ENCODE data around the gene HGF.

DNA sequence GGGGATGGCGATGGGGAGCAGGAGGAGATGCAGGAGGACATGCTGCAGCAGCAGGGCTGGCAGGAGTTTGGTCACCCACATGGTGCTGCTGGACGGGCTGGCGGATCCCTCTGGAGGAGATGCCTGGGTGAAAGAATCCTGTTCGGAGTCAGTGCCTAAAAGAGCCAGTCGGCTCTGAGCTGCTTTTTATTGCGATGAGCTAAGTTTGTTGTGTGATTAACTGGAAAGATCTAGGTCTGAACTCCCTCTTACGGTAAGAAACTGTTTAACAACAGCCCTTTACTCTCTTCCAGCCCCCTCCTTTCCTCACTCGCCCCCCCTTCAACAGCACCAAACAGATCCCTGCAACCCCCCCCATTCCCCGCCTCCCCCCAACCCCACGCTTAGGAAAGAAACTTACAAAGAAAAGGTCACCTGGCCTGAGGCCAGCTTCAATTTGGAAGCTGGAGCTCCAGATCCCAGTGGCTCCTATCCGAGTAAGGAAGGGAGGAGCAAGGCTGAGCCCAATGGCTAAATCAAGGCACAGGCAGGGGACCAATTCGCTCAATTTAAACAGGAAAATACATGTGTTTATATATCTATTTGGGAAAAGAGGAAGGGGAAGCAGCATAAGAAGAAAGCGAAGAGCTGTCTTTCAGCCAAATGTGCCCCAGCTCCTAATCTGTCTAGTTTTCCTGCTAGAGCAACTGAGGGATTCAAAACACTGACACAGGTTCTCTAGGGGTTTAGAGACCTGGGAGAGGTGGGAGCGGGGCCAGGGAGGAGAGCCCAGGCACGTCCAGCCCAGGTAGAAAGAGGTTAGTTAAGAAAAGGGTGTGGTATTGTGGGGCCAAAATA is at the start of gene HGF:
- TF ChIP-seq, protein P1, sequence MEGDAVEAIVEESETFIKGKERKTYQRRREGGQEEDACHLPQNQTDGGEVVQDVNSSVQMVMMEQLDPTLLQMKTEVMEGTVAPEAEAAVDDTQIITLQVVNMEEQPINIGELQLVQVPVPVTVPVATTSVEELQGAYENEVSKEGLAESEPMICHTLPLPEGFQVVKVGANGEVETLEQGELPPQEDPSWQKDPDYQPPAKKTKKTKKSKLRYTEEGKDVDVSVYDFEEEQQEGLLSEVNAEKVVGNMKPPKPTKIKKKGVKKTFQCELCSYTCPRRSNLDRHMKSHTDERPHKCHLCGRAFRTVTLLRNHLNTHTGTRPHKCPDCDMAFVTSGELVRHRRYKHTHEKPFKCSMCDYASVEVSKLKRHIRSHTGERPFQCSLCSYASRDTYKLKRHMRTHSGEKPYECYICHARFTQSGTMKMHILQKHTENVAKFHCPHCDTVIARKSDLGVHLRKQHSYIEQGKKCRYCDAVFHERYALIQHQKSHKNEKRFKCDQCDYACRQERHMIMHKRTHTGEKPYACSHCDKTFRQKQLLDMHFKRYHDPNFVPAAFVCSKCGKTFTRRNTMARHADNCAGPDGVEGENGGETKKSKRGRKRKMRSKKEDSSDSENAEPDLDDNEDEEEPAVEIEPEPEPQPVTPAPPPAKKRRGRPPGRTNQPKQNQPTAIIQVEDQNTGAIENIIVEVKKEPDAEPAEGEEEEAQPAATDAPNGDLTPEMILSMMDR (IDR thresholded peaks at IDR 0.05): no peak
- TF ChIP-seq POLR2A (IDR thresholded peaks at IDR 0.05): no peak

Measured in sigmoid colon (tissue), 3 donors.